Measurements from ENCODE around the gene C1orf105. TPM values are rescaled to one million over a fixed set of nuclear protein-coding genes. Genes with fewer than 3 reads are reported as not detected.

Gene C1orf105
- total and polyA plus RNA-seq, 4 donors: 0.16 TPM; not detected in 3

DNA sequence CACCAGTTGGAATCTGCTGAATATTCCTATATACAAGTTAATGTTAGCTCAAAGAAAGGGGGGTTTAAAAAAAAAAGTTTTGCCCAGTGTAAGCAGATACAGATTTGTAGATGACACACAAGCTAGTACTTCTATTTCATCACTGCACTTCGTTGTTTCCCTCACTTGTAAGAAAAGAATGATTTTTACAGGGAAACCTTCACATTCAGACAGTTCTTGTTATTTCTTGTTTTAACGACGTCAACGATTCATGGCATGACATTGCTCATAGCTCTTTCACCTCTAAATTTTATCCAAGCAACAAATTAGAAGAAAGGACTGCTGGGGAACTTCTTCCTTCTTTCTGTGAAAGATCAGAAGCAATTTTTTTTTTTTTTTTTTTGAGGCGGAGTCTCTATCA is 25.7 kb upstream of the C1orf105 start:
- 91% methylated on average over 5 of the region's 5 CpGs for WGBS
- no peak overlapping the region for H3K9ac ChIP-seq (ENCODE audit: low read depth in 1 of 2, low read length in 2 of 2)

DNA sequence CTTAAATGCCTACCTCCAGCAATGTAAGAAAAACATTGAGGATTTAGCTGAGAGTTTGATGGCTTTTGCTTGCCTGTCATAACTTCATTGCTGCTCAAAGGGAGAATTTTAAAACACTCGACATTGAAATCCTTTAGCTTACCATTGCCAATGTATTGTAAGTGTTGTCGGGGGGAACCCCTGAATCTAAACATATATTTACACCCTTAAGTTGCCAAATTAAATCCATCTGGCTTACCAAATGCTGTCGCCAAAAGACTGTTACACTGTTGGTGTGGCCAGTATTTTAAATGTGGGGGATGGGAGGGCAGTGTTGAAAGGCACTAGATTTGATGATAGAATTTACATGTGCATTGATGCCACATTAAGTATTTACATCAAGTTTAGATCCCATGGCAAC is 24.9 kb upstream of the C1orf105 start:
- Histone ChIP-seq H3K9me3 (ENCODE audit: control insufficient read depth in 4 of 4, low read length in 3 of 4) (no peaks in the 10 kb centered on the region), H3K4me3 (ENCODE audit: low read depth in 1 of 3, low read length in 3 of 3) (no peak overlapping the region), H3K36me3 (ENCODE audit: control insufficient read depth in 4 of 4, insufficient read depth in 3 of 4, low read depth in 1 of 4, low read length in 3 of 4) (no peaks in the 10 kb centered on the region), H3K4me1 (ENCODE audit: control insufficient read depth in 4 of 4, insufficient read depth in 4 of 4, low read length in 3 of 4) (peaks cover 0 to 3% (median 0%) of the 10 kb centered on the region in 4 donors), H3K9ac (ENCODE audit: low read depth in 1 of 2, low read length in 2 of 2) (no peak overlapping the region), H3K27ac (ENCODE audit: low read depth in 1 of 2, low read length in 2 of 2) (no peak overlapping the region), H3K27me3 (ENCODE audit: control insufficient read depth in 4 of 4, insufficient read depth in 4 of 4, low read length in 3 of 4) (no peaks in the 10 kb centered on the region)
- 94% methylated on average over 3 of the region's 3 CpGs for WGBS
- no peak for TF ChIP-seq JUND (IDR thresholded peaks at IDR 0.05)
- no peak for TF ChIP-seq YY1 (IDR thresholded peaks at IDR 0.05)
- no peak for TF ChIP-seq HNF4G (IDR thresholded peaks at IDR 0.05)
- no peak for TF ChIP-seq FOXA1 (IDR thresholded peaks at IDR 0.05)
- TF ChIP-seq RXRA (IDR thresholded peaks at IDR 0.05): no peak
- TF ChIP-seq, protein P1, sequence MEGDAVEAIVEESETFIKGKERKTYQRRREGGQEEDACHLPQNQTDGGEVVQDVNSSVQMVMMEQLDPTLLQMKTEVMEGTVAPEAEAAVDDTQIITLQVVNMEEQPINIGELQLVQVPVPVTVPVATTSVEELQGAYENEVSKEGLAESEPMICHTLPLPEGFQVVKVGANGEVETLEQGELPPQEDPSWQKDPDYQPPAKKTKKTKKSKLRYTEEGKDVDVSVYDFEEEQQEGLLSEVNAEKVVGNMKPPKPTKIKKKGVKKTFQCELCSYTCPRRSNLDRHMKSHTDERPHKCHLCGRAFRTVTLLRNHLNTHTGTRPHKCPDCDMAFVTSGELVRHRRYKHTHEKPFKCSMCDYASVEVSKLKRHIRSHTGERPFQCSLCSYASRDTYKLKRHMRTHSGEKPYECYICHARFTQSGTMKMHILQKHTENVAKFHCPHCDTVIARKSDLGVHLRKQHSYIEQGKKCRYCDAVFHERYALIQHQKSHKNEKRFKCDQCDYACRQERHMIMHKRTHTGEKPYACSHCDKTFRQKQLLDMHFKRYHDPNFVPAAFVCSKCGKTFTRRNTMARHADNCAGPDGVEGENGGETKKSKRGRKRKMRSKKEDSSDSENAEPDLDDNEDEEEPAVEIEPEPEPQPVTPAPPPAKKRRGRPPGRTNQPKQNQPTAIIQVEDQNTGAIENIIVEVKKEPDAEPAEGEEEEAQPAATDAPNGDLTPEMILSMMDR (IDR thresholded peaks at IDR 0.05; ENCODE audit: low read depth, low read length, missing input control): no peak
- no peak for TF ChIP-seq SP1 (IDR thresholded peaks at IDR 0.05)
- TF ChIP-seq TAF1 (conservative IDR thresholded peaks at IDR 0.05): no peak
- DNase-seq (ENCODE audit: low spot score): no peak

More for the DNA sequence above, 25.7 kb upstream of the C1orf105 start:
- TF ChIP-seq, protein P1 (IDR thresholded peaks at IDR 0.05; ENCODE audit: low read depth, low read length, missing input control): no peak
- TF ChIP-seq, protein P2, sequence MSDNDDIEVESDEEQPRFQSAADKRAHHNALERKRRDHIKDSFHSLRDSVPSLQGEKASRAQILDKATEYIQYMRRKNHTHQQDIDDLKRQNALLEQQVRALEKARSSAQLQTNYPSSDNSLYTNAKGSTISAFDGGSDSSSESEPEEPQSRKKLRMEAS (IDR thresholded peaks at IDR 0.05): no peak
- TF ChIP-seq, protein P3, sequence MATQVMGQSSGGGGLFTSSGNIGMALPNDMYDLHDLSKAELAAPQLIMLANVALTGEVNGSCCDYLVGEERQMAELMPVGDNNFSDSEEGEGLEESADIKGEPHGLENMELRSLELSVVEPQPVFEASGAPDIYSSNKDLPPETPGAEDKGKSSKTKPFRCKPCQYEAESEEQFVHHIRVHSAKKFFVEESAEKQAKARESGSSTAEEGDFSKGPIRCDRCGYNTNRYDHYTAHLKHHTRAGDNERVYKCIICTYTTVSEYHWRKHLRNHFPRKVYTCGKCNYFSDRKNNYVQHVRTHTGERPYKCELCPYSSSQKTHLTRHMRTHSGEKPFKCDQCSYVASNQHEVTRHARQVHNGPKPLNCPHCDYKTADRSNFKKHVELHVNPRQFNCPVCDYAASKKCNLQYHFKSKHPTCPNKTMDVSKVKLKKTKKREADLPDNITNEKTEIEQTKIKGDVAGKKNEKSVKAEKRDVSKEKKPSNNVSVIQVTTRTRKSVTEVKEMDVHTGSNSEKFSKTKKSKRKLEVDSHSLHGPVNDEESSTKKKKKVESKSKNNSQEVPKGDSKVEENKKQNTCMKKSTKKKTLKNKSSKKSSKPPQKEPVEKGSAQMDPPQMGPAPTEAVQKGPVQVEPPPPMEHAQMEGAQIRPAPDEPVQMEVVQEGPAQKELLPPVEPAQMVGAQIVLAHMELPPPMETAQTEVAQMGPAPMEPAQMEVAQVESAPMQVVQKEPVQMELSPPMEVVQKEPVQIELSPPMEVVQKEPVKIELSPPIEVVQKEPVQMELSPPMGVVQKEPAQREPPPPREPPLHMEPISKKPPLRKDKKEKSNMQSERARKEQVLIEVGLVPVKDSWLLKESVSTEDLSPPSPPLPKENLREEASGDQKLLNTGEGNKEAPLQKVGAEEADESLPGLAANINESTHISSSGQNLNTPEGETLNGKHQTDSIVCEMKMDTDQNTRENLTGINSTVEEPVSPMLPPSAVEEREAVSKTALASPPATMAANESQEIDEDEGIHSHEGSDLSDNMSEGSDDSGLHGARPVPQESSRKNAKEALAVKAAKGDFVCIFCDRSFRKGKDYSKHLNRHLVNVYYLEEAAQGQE (IDR thresholded peaks at IDR 0.05): no peak
- TF ChIP-seq GABPA (IDR thresholded peaks at IDR 0.05 in 1 of 2, conservative IDR thresholded peaks at IDR 0.05 in 1 of 2): no peak
- TF ChIP-seq SP1 (IDR thresholded peaks at IDR 0.05): no peak
- TF ChIP-seq, protein P4, sequence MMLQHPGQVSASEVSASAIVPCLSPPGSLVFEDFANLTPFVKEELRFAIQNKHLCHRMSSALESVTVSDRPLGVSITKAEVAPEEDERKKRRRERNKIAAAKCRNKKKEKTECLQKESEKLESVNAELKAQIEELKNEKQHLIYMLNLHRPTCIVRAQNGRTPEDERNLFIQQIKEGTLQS (IDR thresholded peaks at IDR 0.05): no peak
- TF ChIP-seq FOXA1 (IDR thresholded peaks at IDR 0.05): no peak
- peaks cover 0 to 5% (median 0%) of the 10 kb centered on the region in 4 donors for H3K4me1 ChIP-seq (ENCODE audit: control insufficient read depth in 4 of 4, insufficient read depth in 4 of 4, low read length in 3 of 4)
- H3K4me3 ChIP-seq (ENCODE audit: low read depth in 1 of 3, low read length in 3 of 3): no peak overlapping the region
- H3K27me3 ChIP-seq (ENCODE audit: control insufficient read depth in 4 of 4, insufficient read depth in 4 of 4, low read length in 3 of 4): no peaks in the 10 kb centered on the region
- no peak for DNase-seq (ENCODE audit: low spot score)
- no peak overlapping the region for H3K27ac ChIP-seq (ENCODE audit: low read depth in 1 of 2, low read length in 2 of 2)
- H3K36me3 ChIP-seq (ENCODE audit: control insufficient read depth in 4 of 4, insufficient read depth in 3 of 4, low read depth in 1 of 4, low read length in 3 of 4): no peaks in the 10 kb centered on the region
- no peaks in the 10 kb centered on the region for H3K9me3 ChIP-seq (ENCODE audit: control insufficient read depth in 4 of 4, low read length in 3 of 4)
